NCI-H2227 (cell line): ENCODE measurements around the gene USP36.
A peak's percentile ranks its signal among the peaks of the same experiment; 100 is the strongest.
"Not testable (repeated sequence)": the region's sequence is repeated elsewhere in the genome, so short reads cannot be mapped to it uniquely, and the experiment has no call there.

Experiments used
- DNase-seq: peaks from one replicate; lab custom pipeline; 2025; ENCODE audit not compliant: unreplicated experiment; lab: John Stamatoyannopoulos, UW

USP36 gene

DNA sequence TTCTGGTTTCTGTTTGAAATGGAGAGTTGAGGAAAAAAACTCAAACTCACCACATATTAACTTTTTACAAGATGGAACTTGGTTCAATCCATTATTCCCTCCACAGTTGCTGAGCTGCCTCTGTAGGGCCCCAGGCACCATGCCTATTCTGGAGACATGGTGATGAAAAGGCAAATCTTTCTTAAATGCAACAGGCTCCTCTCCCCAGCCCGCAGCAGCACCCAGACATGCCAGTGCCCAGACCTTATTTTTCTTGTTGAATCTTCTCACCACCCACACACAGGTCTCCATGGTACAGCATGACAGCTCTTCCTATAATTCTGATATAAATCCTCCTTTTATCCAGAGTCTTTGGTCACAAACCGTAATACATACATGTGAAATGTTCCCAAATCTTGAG lies 66.2 kb downstream of the USP36 start:
- no peak for DNase-seq

DNA sequence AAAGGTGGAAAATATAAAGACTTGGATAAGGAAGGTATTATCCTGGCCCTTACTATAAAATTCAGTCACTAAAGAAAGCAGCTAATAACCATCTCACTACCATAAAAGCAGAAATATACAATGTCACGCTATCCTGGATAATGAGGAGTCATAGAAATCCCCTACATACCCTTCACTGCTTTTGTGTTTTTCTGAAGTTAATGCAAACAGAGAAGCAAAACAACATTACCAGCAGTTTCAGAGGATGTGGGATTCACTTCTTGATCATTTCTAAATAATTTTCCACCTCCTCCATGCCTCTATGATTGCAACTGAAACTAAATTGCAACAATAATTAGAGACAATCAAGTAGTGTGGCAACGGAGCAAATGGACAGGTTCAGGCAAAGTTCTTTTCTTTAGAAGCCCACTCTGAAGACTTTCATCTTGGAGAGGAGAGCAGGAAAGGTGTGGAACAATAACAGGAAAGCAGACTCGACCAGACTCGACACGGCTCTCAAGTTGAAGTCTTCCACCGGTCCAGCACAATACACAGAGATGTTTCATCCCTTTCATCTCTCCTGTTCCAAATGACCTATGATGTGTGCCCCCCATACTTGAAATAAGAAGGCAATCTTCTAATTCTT lies 68.7 kb downstream of the USP36 start:
- no peak for DNase-seq

DNA sequence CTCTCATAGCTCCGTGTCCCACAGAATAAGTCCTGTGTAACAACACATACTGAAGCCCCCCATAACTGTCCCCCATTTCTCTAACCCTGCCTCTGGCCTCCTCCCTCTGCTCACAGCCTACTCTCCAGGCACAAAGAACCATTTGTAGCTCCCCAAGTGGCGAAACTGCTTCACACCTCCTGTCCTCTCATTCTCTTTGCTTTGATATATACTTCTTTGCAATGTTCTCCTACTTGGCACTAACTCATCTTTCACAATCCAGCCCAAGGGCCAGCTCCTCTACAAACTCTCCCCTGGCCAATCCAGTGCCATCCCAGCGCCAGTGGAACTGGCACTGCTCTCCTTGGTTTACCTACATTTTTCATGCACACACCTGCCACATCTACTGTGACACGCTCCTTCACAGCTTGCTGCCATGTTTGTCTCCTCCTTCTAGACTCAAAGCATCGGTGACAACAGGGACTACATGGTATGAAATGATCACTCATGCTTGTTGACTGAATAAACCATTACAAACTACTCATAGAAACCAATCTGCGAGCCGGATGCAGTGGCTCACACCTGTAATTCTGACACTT lies 71.3 kb downstream of the USP36 start:
- no peak for DNase-seq

DNA sequence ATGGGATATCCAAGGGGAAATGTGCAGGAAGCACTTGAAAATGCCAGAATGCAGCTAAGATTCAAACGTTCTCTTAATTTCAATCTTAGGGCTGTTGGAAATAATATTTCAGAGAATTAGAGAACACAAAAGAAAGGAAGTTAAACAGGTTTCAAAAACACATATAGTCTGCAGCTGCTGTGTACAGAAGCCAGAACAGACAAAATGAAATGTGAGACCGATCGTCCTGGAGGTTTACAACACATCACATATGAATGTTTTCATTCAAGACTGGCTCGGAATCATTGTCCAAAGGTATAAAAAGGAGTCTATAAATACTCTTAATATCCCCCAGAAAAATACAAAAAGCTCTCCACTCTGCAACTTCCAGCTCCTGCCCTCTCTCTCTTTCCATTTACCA lies 72.8 kb downstream of the USP36 start:
- DNase-seq: no peak

DNA sequence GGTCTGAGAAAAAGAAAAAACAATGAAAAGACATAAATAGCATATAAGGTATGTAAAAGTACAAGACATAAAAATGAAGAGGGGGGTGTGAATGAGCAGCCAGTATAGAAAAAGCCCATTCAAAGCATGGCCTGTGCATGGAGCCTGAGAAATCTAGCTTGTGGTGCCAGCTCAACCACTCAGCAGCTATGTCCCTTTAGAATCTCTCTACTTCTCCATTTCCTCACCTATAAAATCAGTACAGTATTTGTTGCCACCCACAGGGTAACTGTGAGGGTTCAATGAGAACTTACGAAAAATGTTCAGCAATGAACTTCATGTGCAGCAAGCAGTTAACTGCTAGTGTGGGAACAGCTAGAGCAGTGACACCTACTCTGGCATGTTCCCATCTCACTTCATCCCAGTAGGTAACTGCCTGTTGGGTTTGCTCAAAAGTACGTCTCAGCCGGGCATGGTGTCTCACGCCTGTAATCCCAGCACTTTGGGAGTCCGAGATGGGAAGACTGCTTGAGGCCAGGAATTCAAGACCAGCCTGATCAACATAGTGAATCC lies 73.8 kb downstream of the USP36 start:
- no peak for DNase-seq

DNA sequence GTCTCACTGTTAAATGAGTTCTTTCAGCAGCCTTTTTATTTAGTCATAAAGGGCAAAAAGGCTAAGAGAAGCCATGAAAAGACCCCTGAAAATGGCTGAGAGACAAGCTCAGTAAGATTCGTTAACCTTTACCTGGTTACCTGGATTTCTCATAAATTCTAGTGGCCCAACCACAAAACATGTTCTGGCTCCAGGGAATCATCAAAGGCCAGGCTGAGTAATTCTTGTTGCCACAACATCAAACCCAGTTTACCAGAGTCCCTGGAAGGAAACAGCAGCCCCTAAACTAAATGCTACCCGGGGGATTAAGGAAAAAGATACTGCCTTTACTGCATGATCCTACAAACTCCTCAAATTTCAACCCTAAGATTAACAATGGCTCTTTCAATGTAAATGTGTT lies 74.4 kb downstream of the USP36 start:
- no peak for DNase-seq

DNA sequence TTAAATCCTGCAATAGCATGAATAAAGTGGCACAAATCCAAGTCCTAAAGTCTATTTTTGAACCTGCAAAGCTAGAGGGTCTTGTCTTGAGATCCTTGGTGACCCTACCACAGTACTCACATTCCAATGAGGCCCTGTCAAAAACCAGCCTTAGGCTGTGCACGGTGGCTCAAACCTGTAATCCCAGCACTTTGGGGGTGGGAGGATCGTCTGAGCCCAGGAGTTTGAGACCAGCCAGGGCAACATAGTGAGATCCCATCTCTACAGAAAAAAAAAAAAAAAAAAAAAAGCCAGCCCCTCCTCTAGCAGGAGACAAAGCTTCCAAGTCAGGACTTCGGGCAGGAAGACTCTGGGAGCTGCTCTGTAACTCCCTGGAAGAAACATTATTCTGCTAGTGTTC lies 74.8 kb downstream of the USP36 start:
- no peak for DNase-seq

DNA sequence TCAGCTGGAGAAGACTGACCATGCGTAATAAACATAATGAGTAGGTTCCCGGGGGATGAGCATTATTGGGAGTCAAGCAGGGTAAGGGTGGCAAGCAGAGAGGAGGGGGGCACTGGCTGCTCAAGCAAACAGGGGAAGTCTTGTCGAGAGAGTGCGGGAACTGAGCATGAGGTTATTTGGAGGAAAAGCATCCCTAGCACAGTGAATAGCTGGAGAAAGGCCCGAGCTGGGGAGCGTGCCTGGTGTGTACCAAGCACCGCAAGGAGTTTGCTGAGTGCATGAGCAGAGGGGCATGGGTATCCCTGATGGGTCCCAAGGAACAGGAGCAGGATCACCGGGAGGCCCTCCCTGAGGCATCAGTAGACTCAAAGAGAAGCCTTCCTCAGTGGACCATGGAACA lies 75.7 kb downstream of the USP36 start:
- peak; percentile 51 for DNase-seq

DNA sequence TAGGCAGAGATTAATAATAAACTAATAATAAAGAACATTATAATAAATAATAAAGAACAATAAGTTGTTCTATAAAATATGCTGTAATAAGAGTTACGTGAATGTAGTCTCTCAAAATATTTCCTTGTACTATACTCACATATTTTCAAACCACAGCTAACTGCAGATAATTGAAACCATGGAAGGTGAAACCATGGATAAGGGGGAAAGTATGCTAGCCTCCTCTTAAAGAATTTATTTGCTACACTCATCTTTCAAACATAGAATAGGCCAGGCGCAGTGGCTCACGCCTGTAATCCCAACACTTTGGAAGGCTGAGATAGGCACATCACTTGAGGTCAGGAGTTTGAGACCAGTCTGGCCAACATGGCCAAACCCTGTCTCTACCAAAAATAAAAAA lies 77.1 kb downstream of the USP36 start:
- no peak for DNase-seq

DNA sequence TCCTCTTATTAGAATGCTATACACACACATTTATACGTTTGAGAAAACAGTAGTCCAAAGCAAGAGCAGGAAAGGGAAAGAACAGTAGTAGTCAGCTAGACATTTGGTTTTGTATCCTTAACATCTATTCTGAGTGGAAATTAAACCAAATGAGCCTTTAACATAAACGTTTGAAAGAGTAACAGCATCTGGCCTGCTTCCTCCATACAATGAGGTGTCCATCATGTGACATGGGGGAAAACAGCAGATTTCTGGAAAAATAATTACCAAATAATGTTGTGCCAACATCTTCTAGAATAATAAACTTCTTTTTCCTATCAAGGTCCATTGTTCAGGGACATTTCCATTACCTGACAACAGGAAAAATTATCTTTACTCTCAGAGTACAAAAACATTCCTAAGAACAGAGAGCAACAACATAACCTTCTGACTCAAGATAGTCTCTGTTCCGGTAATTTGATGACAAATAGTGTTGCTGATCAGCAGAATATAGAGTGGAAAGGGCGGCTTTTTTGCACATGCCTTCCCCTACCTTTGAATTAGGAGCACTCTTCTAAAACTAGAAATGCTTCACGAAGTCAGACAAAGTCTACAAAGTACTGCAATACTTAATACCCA lies 78.7 kb downstream of the USP36 start:
- no peak for DNase-seq

DNA sequence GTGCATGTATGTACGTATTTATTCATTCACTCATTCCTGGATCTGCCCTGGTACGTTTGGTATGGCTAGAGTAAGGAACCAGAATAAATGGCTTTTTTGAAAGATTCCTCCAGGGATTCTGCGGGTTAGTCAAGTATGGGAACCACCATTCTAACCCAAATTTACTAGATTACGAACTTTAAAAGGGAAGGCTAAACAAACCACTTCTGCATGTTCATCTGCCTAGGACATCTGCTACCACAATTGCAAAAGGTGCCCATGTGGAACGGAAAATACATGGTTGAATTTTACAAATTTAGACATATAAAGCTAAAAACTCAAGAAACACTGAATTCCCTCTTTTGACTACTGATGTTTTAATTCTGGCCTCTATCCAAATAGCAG lies 80.7 kb downstream of the USP36 start:
- DNase-seq: no peak

DNA sequence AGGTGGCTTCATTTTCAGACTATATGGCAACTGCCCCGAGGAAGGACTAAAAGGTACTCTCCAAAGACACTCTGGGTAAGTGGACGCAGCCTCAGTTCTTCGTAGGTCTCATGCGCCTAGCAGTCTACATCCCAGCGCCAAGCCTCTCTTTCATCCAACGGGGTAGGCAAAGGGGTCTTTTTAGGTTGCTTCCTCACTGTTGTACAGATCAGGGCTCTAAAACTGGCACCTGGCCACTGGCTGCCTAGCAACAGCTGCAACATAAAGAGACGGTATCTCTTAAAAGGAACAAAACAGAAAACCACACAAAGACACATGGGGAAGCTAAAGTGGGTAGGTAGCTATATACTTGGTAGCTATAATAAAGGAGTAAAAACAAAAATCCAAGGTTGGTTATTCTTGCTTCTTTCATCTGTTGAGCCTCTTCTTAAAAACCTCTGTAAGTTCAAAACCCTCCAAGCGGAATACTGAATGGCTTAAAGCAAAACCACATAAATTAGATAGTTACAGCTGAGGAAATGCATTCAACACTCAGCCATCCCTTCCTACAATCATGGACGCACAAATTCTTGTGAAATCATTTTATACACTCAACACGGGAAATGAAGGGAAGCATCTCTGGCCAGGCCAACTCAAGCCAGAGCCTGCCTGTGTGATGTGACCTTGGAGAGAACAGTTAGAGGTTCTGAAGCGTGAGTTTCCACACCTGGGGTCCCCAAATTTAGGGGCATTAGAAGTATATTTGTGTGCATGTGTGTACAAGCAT lies 81.2 kb downstream of the USP36 start:
- DNase-seq: peak; percentile 34

DNA sequence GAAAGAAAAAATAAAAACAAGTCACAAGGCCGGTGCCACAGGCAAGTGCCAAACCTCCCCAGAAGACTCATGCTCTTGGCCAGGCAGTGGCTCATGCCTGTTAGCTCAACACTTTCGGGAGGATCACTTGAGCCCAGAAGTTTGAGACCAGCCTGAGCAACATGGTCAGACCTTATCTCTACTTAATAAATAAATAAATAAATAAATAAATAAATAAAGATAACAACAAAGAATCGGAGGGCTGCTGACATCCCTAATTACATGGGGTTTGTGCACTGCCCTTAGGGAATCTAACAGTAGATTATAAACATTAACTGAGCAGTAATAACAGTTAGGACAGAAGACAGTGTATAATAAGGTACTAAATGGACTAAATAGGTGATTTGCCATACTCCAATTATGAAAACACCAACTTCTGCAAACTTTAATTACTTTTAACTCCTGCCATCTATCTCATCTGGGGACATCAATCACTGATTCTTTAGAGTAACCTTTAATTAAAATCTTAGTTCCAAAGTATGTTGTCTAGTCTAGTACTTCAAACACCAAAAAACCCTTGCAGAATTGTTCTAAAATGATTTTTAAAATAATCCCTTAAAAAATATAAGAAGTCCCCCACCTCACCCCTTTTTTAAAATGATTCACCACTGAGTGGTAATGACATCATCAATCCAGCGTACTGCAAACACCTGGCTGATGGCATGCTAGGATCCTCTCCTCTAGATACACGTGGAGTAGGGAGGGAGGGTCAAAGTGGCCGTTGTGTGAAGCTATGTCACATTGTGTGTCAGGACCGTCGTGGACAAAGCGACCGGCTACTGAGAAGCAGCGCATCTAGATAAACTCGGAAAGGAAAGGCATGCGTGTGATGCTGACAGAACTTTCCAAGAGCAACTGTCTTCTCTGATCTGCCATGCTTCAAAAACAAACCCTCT lies 87.0 kb downstream of the USP36 start:
- no peak for DNase-seq

DNA sequence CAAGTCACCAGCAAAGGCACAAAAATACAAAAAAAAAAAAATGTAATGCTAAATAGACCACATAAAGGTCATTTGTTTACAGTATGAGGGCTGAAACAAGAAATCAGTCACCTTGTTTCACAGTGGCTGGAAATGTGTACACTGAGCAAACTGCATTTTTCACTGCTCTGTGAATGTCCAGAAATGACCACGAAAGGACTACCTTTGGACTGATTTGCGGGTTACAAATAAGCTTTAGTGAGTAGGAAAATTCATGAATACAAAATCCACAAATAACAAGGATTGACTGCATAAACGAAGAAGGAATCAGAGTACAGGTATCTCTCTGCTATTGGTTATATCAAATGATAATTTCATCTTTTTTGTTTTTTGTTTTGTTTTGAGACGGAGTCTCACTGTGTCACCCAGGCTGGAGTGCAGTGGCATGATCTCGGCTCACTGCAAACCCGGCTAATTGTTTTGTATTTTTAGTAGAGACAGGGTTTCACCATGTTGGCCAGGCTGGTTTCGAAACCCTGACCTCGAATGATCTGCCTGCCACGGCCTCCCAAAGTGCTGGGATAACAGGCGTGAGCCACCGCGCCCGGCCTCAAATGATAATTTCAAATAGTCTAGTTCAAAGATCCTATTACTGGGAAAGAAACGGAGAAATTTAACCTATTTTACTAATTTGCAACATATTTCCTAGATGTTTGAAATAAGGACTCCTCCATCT lies 89.0 kb downstream of the USP36 start:
- DNase-seq: no peak

DNA sequence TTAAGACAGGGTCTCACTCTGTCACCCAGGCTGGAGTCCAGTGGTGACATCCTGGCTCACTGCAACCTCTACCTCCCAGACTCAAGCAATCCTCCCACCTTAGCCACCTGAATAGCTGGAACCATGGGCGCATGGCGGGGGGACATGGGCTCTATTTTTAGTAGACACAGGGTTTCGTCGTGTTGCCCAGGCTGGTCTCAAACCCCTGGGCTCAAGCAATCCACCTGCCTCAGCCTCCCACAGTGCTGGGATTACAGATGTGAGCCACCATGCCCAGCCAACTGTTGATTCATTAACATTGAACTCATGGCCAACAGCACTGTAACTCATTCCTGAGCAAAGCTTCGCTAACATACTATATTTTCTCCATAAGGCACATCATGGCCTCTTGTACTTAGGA lies 89.6 kb downstream of the USP36 start:
- DNase-seq: not testable (repeated sequence)

DNA sequence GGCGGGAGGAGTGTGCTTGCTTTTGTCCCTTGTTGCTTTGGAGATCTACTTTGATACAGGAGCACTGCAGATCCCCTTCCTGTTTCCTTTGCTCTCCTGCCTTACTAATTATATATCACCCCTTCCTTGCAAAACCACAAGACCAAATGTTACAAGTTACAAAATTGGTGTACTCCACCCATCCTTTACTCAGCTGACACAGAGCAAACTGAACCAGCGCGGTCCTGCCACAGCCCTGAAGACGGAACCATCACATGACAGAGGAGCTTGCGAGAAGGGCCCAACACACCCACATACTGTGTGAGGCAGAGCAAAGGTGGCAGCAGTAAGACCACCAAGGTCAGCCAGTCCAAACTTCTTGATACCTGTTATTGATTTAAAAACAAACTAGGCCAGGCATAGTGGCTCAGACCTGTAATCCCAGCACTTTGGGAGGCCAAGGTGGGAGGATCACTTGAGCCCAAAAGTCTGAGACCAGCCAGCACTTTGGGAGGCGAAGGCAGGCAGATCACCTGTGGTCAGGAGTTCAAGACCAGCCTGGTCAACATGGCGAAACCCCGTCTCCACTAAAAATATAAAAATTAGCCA lies 91.8 kb downstream of the USP36 start:
- DNase-seq: no peak

DNA sequence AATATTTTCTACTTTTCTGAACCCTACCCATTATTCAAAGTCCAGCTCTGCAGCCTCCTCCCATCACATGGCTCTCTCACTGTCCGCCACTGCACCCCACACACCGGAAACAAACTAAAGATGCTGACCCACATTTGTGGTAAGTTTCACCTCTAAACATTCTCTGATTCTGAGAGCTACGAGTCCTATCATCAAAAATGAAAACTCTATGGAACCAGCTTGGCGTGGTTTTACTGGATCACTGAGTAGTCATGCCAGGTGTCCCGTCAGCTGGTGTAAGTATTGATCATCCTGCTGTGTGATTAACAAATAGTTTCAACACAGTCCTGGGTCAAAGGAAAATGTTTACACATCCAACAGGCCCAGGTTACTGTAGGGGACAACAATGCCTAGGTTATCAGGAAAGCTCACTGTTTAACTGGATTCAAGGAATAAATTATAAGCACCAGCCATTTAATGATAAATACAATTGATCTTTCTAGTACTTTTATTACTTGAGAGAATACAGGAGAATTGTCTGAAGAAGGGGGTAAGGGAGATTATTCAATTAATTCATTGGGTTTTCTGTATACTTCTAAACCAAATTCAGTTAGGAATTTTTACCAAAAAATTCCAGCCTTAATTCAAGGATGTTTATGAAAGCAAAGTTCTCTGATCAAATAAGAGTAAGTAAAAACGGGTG lies 92.4 kb downstream of the USP36 start:
- no peak for DNase-seq

DNA sequence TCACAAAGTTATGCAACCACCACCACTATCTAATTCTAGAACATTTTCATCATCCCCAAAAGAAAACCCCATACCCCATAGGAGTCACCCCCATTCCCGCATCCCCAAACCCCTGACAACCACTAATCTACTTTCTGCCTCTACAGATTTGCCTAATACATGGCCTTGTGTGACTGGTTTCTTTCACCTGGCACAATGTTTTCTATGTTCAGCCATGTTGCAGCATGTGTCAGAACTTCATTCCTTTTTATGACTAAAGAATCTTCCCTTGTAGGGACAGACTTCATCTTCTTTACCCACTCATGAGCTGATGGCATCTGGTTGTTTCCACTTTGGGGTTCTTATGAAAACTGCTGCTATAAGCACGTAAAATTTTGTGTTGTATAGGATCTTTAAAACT lies 93.1 kb downstream of the USP36 start:
- DNase-seq: no peak

DNA sequence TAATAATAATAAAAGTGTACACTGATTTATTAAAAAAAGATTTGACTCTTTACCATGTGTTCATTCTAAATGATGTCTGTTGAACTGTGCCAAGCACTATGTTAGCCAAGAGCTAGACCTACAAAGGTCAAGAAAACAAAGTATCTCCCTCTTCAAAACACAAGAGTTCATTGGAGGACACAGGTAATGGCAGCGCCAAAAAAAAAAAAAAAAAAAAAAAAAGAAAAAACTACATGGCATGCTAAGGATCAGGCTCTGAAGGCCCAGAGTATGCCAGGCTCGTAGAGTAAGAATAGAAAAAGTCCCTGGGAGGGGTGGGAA lies 93.7 kb downstream of the USP36 start:
- DNase-seq: no peak
